ENCODE measurements around the gene AJUBA.

Gene AJUBA

DNA sequence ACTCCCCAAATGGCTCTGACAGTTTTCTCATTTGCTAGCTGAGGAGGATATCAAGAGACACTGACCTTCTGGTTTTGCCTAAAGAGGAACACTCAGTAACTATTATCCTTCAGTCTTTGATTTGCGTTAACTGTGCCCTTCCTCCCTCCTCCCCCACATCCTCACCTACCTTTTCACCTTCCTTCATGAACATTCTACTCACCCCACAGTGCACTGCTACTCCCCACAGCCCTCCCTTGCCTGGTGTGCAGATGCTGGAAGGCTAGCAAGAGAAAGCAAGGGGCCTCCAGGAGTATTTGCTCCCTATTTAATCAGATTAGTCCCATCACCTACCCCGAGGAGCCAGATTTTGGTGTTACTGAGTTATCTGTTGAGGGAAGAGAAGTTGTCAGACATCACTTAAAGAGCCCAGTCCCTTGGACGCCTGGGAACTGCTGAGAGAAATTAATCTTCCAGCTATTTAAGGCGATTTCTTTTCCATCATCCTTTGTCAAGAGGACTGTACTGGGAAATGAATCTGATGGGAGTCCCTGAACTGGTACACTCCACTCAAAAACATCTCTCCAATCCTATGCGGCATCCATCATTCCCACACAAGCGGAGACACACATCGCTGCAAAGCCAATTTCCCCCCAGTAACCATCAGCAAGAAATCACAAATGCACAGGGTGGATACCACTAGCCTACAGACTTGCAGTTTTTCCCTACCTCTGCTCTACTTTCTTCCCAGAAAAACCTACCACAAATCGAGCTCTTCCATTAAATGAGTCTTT is 40.9 kb upstream of the AJUBA start:
- H3K4me3 ChIP-seq (ENCODE audit: low read depth, low read length) = no peak overlapping the region
- TF ChIP-seq, protein P1, sequence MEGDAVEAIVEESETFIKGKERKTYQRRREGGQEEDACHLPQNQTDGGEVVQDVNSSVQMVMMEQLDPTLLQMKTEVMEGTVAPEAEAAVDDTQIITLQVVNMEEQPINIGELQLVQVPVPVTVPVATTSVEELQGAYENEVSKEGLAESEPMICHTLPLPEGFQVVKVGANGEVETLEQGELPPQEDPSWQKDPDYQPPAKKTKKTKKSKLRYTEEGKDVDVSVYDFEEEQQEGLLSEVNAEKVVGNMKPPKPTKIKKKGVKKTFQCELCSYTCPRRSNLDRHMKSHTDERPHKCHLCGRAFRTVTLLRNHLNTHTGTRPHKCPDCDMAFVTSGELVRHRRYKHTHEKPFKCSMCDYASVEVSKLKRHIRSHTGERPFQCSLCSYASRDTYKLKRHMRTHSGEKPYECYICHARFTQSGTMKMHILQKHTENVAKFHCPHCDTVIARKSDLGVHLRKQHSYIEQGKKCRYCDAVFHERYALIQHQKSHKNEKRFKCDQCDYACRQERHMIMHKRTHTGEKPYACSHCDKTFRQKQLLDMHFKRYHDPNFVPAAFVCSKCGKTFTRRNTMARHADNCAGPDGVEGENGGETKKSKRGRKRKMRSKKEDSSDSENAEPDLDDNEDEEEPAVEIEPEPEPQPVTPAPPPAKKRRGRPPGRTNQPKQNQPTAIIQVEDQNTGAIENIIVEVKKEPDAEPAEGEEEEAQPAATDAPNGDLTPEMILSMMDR (IDR thresholded peaks at IDR 0.05; ENCODE audit: borderline replicate concordance, insufficient read depth, low read depth, low read length) = no peak

DNA sequence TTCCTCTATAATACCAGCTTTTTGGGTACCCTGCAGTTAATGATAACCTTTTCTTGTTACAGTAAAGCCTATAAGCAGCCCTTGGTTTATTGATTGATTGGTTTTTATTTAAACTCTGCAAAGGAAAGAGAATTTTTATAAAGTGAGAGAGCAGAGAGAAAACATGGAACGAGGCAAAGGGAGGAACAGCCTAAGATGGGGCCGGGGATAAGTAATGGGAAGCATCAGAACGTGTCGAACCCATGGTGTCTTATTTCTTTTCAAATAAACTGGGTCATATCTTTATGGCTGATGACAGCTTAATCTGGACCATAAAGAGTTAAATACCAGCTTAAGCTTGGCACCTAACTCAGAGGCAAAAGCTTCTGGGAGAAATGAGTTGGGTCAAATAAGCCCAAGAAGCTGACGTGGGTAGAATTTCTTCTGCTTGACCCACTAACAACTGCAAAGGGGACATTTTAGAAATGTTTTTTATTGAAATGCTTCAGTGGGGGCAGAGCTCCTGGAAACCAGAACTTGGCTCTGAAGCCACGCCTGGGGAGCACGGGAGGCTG is 39.6 kb upstream of the AJUBA start:
- TF ChIP-seq, protein P1 (IDR thresholded peaks at IDR 0.05; ENCODE audit: borderline replicate concordance, insufficient read depth, low read depth, low read length) = no peak
- no peak overlapping the region for H3K4me3 ChIP-seq (ENCODE audit: low read depth, low read length)

DNA sequence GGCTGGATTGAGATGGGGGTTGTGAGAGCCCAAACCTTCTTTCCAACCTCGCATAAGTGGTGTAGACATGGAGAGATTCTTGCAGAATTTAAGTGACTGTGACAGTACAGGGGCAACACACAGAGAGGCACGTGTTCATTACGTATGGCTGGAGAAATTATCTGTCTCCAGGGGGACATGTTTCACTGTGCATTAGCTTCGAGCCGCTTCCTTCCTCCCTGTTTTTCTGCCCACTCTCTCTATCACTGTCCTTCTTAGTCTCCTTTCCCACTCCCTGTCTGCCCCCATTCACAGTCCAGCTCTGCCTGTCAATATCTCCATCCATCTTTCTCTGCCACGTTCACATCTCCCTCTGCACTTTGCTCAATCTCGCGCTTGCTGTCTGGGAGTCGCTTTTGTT is 39.1 kb upstream of the AJUBA start:
- TF ChIP-seq, protein P1 (IDR thresholded peaks at IDR 0.05; ENCODE audit: borderline replicate concordance, insufficient read depth, low read depth, low read length) = no peak
- H3K4me3 ChIP-seq (ENCODE audit: low read depth, low read length) = no peak overlapping the region

DNA sequence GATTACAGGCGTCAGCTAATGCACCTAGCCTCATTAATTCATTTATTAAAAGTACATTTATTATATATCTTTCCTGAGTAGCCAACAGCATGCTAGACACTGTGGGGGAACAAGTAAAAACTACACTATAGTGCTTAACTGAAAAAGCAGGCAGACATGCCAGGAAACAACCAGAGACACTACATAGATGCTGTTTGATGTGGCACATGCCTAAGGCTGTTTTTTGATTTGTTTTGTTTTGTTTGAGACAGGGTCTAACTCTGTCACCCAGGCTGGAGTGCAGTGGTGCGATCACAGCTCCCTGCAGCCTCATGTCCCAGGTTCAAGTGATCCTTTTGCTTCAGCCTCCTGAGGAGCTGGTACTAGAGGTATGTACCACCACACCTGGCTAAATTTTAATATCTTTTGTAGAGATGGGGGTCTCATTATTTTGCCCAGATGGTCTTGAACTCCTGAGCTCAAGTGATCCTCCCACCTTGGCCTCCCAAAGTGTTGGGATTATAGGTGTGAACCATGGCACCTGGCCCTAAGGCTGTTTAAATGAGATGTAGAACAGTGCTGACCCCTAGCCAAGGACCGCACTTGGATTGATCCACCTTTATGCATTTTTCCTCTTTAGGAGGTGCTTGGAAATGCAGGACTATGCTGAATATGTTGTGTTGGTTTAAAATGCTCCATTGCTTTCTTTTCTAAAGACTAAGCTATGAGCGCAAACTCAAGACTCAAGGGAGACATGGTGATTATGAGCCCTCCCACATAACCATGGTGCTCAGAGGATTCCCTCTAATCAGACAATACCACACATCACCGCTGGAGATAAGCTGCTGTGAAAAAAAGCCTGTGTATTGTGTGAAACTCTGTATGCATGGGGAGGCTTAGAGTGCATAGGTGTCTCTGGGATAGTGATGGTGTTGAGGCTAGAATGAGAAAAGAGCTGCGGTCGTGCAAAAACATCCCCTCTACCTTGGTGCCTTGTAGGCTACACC is 38.1 kb upstream of the AJUBA start:
- H3K4me3 ChIP-seq (ENCODE audit: low read depth, low read length) = no peak overlapping the region
- TF ChIP-seq, protein P1 (IDR thresholded peaks at IDR 0.05; ENCODE audit: borderline replicate concordance, insufficient read depth, low read depth, low read length) = no peak

DNA sequence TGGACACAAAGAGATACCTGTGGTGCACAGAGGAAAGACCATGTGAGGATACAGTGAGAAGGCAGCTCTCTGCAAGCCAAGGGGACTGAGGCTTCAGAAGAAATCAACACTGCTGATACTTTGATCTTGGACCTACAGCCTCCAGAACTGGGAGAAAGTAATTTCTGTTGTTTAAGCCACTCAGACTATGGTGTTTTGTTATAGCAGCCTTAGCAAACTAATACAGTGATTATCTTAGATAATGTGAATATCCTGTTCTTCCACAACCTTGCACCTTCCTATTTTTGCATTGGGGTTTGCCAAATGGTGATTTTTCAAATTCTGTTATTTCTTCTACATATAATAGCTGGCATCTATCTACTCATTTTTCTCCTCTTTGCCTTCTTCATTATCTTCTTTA is 35.8 kb upstream of the AJUBA start:
- no peak overlapping the region for H3K4me3 ChIP-seq (ENCODE audit: low read depth, low read length)
- TF ChIP-seq, protein P1 (IDR thresholded peaks at IDR 0.05; ENCODE audit: borderline replicate concordance, insufficient read depth, low read depth, low read length) = no peak

DNA sequence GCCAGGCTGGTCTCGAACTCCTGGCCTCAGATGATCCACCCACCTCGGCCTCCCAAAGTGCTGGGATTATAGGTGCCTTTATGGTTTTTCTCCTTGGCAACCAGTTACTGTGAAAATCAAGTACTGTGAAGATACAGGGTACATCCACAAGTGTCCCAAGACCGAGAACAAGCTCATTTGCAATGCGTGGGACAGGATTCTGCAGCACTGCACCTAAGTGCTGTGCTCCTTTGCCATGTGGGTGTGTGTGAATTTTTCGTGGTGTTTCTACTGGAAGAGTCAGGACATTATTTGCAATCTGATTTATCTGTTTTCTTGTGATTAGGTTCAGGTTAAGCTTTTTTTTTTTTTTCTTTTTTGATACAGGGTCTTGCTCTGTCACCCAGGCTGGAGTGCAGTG is 34.7 kb upstream of the AJUBA start:
- no peak overlapping the region for H3K4me3 ChIP-seq (ENCODE audit: low read depth, low read length)
- TF ChIP-seq, protein P1 (IDR thresholded peaks at IDR 0.05; ENCODE audit: borderline replicate concordance, insufficient read depth, low read depth, low read length) = no peak
